ENCODE data around the gene RGPD3. TPM values are rescaled to one million over a fixed set of nuclear protein-coding genes. Genes with fewer than 3 reads are reported as not detected.

Gene RGPD3
- total and polyA plus RNA-seq, 9 of the 15 experiments (the other 6 are each of a cell fraction or from before 2014, with no cell fraction given): 0.01 to 0.03 TPM; not detected in 7

Other genes with a start within 250 kb of the RGPD3 start
- not detected in 2 replicates for gene CD8B2, start 19.0 kb upstream of the RGPD3 start, total RNA-seq (2014; rRNA removed)
- not detected in 2 replicates for gene CD8B2, start 19.0 kb upstream of the RGPD3 start, total RNA-seq (2014; rRNA removed; fragmentation: Illumina TruSeq; extraction: Trizol)
- gene CD8B2, start 19.0 kb upstream of the RGPD3 start, total RNA-seq (2015; rRNA removed; fragmentation: Illumina TruSeq; extraction: Trizol): not detected in 2 replicates
- gene CD8B2, start 19.0 kb upstream of the RGPD3 start, total RNA-seq (2021): not detected in 2 replicates
- gene CD8B2, start 19.0 kb upstream of the RGPD3 start, polyA plus RNA-seq (2011; rRNA removed): 0.03 TPM in 1 of 2 replicates, not detected in the other
- gene CD8B2, start 19.0 kb upstream of the RGPD3 start, polyA plus RNA-seq (2014; fragmentation: Illumina TruSeq; extraction: Trizol): not detected in 2 replicates
- gene CD8B2, start 19.0 kb upstream of the RGPD3 start, polyA plus RNA-seq (2014; fragmentation: Nextera tagmentation; extraction: Ambion mirVana): not detected
- gene CD8B2, start 19.0 kb upstream of the RGPD3 start, polyA plus RNA-seq (2014; rRNA removed): not detected in 2 replicates